SK-N-MC (cell line): Measurements from ENCODE around the gene IGF2R.

Source experiments
- EZH2 ChIP-seq: fragments of 200-600 bp; sonication (generic); IDR thresholded peaks from one replicate; pipeline ENCODE4 v1.6.1; 2017; ENCODE audit warnings: antibody characterized with exemption
- FOXP2 ChIP-seq: optimal IDR thresholded peaks from 2 replicates; pipeline ENCODE3; 2011; ENCODE audit warnings: mild to moderate bottlenecking, moderate library complexity; ENCODE audit not compliant: insufficient read depth; ENCODE audit errors: extremely low read length, control extremely low read depth
- POLR2AphosphoS5 ChIP-seq: IDR thresholded peaks from 2 replicates; pipeline ENCODE4 v1.6.1; 2012; ENCODE audit warnings: mild to moderate bottlenecking, low read depth, low read length, borderline replicate concordance

GRCh38 chr6:160129881-160130615 is 161.2 kb downstream of the IGF2R start:
- no peak for TF ChIP-seq POLR2AphosphoS5
- no peak for TF ChIP-seq EZH2
- no peak for TF ChIP-seq FOXP2
